ENCODE results near the gene TESK2.
"Not testable (repeated sequence)": the region's sequence is repeated elsewhere in the genome, so short reads cannot be mapped to it uniquely, and the experiment has no call there.

TESK2 gene

DNA sequence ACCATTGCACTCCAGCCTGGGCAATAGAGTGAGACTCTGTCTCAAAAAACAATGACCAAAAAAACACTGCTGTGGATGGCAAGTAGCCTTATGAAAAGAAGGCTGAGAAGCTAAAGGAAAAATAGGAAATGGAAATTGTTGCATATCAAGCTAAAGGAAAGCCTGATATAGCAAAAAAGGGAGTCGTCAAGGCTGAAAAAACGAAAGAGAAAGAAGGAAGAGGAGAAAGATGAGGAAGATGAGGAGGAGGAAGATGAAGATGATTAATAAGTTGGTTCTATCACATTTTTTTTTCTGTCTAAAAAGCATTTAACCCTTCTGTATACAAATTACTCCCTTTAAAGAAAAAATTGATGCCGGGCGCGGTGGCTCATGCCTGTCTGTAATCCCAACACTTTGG, 40.9 kb upstream of the TESK2 start:
- H2AFZ ChIP-seq (ENCODE audit: low read length), result no peak overlapping the region
- peaks cover 11% of the 10 kb centered on the region for H3K4me1 ChIP-seq (ENCODE audit: insufficient read depth, low read length, poor library complexity, severe bottlenecking)
- TF ChIP-seq CTCF (conservative IDR thresholded peaks at IDR 0.05; ENCODE audit: low read length), result no peak
- TF ChIP-seq EZH2phosphoT487 (IDR thresholded peaks at IDR 0.05; ENCODE audit: borderline replicate concordance), result no peak
- no peaks in the 10 kb centered on the region for H3K27me3 ChIP-seq (ENCODE audit: insufficient read depth, low read length, poor library complexity, severe bottlenecking)
- H3K9me3 ChIP-seq (ENCODE audit: insufficient read depth, low read depth, low read length), result no peaks in the 10 kb centered on the region
- H3K79me2 ChIP-seq (ENCODE audit: insufficient read depth, low read length), result no peaks in the 10 kb centered on the region
- H3K9me2 ChIP-seq (replicated peaks; ENCODE audit: low read depth, low read length), result no peaks in the 10 kb centered on the region
- no peaks in the 10 kb centered on the region for H3K36me3 ChIP-seq (ENCODE audit: insufficient read depth, low read length)
- H4K20me1 ChIP-seq (ENCODE audit: insufficient read depth, low read length, poor library complexity, severe bottlenecking), result no peaks in the 10 kb centered on the region
- H3K9ac ChIP-seq (ENCODE audit: low read depth, low read length, poor library complexity, severe bottlenecking), result no peak overlapping the region
- no peaks in the 10 kb centered on the region for H3F3A ChIP-seq (ENCODE audit: low read depth)
- H3K4me2 ChIP-seq (ENCODE audit: low read depth, low read length, poor library complexity, severe bottlenecking), result no peak overlapping the region
- H3K4me3 ChIP-seq (ENCODE audit: low read length, poor library complexity, severe bottlenecking), result no peak overlapping the region

DNA sequence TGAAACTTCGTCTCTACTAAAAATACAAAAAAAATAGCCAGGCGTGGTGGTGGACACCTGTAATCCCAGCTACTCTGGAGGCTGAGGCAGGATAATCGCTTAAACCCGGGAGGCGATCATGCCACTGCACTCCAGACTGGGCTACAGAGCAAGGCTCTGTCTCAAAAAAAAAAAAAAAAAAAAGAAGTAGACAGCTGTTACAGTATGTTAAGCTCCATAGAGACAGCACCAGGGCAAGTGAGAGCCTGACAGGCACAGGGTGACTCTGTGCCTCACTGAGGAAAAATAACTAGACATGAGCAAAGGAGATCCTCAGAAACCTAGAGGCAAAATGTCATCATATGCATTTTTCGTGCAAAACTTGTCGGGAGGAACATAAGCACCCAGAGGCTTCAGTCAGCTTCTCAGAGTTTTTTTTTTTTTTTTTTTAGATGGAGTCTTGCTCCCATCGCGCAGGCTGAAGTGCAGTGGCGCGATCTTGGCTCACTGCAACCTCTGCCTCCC, 39.7 kb upstream of the TESK2 start:
- Histone ChIP-seq H2AFZ (ENCODE audit: low read length) (no peak overlapping the region), H4K20me1 (ENCODE audit: insufficient read depth, low read length, poor library complexity, severe bottlenecking) (no peaks in the 10 kb centered on the region), H3K4me1 (ENCODE audit: insufficient read depth, low read length, poor library complexity, severe bottlenecking) (peaks cover under 1% of the 10 kb centered on the region), H3K27me3 (ENCODE audit: insufficient read depth, low read length, poor library complexity, severe bottlenecking) (no peaks in the 10 kb centered on the region), H3K36me3 (ENCODE audit: insufficient read depth, low read length) (no peaks in the 10 kb centered on the region), H3F3A (ENCODE audit: low read depth) (no peaks in the 10 kb centered on the region), H3K4me3 (ENCODE audit: low read length, poor library complexity, severe bottlenecking) (no peak overlapping the region), H3K9ac (ENCODE audit: low read depth, low read length, poor library complexity, severe bottlenecking) (no peak overlapping the region), H3K79me2 (ENCODE audit: insufficient read depth, low read length) (no peaks in the 10 kb centered on the region), H3K9me2 (replicated peaks; ENCODE audit: low read depth, low read length) (no peaks in the 10 kb centered on the region), H3K9me3 (ENCODE audit: insufficient read depth, low read depth, low read length) (no peaks in the 10 kb centered on the region), H3K4me2 (ENCODE audit: low read depth, low read length, poor library complexity, severe bottlenecking) (no peak overlapping the region)
- TF ChIP-seq EZH2phosphoT487 (IDR thresholded peaks at IDR 0.05; ENCODE audit: borderline replicate concordance), result no peak
- TF ChIP-seq CTCF (conservative IDR thresholded peaks at IDR 0.05; ENCODE audit: low read length), result no peak

DNA sequence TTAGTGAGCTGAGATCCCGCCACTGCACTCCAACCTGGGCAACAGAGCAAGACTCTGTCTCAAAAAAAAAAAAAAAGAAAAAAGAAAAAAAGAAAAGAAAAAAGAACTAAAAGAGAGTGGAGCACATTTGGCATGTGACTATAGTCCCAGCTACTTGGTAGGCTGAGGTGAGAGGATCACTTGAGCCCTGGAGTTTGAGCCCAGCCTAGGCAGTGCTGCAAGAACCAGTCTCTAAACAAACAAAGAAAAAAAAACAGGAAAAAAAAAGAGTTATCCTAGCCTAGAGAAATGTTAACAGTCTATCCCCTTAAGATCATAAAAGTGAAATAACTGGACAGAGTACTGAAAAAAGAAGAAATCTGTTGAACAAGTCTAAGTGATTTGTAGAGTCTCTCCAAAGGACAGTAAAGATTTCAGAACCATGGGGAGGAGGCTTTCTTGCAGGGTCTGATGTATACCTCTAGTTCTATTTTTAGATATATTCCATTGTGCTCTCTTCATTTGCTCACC, 35.2 kb upstream of the TESK2 start:
- H3F3A ChIP-seq (ENCODE audit: low read depth), result no peaks in the 10 kb centered on the region
- peaks cover 26% of the 10 kb centered on the region for H3K4me1 ChIP-seq (ENCODE audit: insufficient read depth, low read length, poor library complexity, severe bottlenecking)
- no peaks in the 10 kb centered on the region for H3K36me3 ChIP-seq (ENCODE audit: insufficient read depth, low read length)
- H3K27me3 ChIP-seq (ENCODE audit: insufficient read depth, low read length, poor library complexity, severe bottlenecking), result no peaks in the 10 kb centered on the region
- TF ChIP-seq EZH2phosphoT487 (IDR thresholded peaks at IDR 0.05; ENCODE audit: borderline replicate concordance) (no peak), CTCF (conservative IDR thresholded peaks at IDR 0.05; ENCODE audit: low read length) (no peak)
- H3K4me3 ChIP-seq (ENCODE audit: low read length, poor library complexity, severe bottlenecking), result no peak overlapping the region
- H3K79me2 ChIP-seq (ENCODE audit: insufficient read depth, low read length), result peaks cover 5% of the 10 kb centered on the region
- no peaks in the 10 kb centered on the region for H3K9me2 ChIP-seq (replicated peaks; ENCODE audit: low read depth, low read length)
- H3K9ac ChIP-seq (ENCODE audit: low read depth, low read length, poor library complexity, severe bottlenecking), result no peak overlapping the region
- H2AFZ ChIP-seq (ENCODE audit: low read length), result 0 out of 2 replicates have a peak overlapping the region, but pooled peaks have one; percentile 29
- no peaks in the 10 kb centered on the region for H3K9me3 ChIP-seq (ENCODE audit: insufficient read depth, low read depth, low read length)
- no peak overlapping the region for H3K4me2 ChIP-seq (ENCODE audit: low read depth, low read length, poor library complexity, severe bottlenecking)
- H4K20me1 ChIP-seq (ENCODE audit: insufficient read depth, low read length, poor library complexity, severe bottlenecking), result no peaks in the 10 kb centered on the region

DNA sequence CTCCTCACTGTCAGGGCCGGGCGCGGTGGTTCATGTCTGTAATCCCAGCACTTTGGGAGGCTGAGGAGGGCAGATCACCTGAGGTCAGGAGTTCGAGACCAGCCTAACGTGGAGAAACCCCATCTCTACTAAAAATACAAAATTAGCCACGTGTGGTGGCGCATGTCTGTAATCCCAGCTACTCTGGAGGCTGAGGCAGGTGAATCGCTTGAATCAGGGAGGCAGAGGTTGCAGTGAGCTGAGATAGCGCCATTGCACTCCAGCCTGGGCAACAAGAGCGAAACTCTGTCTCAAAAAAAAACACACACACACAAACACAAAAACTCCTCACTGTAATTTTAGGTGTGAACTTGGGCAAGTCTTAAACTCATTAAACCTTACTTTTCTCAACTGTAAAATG, 33.0 kb upstream of the TESK2 start:
- not testable (repeated sequence) for H3K27me3 ChIP-seq (ENCODE audit: insufficient read depth, low read length, poor library complexity, severe bottlenecking); H3K4me3 ChIP-seq (ENCODE audit: low read length, poor library complexity, severe bottlenecking); H3F3A ChIP-seq (ENCODE audit: low read depth); H3K4me2 ChIP-seq (ENCODE audit: low read depth, low read length, poor library complexity, severe bottlenecking); H3K36me3 ChIP-seq (ENCODE audit: insufficient read depth, low read length); H2AFZ ChIP-seq (ENCODE audit: low read length); H4K20me1 ChIP-seq (ENCODE audit: insufficient read depth, low read length, poor library complexity, severe bottlenecking); H3K9me2 ChIP-seq (replicated peaks; ENCODE audit: low read depth, low read length); H3K9me3 ChIP-seq (ENCODE audit: insufficient read depth, low read depth, low read length); H3K9ac ChIP-seq (ENCODE audit: low read depth, low read length, poor library complexity, severe bottlenecking)
- Histone ChIP-seq H3K79me2 (ENCODE audit: insufficient read depth, low read length) (peaks cover 27% of the 10 kb centered on the region), H3K4me1 (ENCODE audit: insufficient read depth, low read length, poor library complexity, severe bottlenecking) (peaks cover 37% of the 10 kb centered on the region)

GRCh38 chr1:45523516-45523915, 32.6 kb upstream of the TESK2 start:
- not testable (repeated sequence) for H3K9me2 ChIP-seq (replicated peaks; ENCODE audit: low read depth, low read length); H2AFZ ChIP-seq (ENCODE audit: low read length); H3K36me3 ChIP-seq (ENCODE audit: insufficient read depth, low read length); H3K4me3 ChIP-seq (ENCODE audit: low read length, poor library complexity, severe bottlenecking); H3K9me3 ChIP-seq (ENCODE audit: insufficient read depth, low read depth, low read length); H3K27me3 ChIP-seq (ENCODE audit: insufficient read depth, low read length, poor library complexity, severe bottlenecking); H3F3A ChIP-seq (ENCODE audit: low read depth)
- Histone ChIP-seq H3K79me2 (ENCODE audit: insufficient read depth, low read length) (peaks cover 31% of the 10 kb centered on the region), H3K9ac (ENCODE audit: low read depth, low read length, poor library complexity, severe bottlenecking) (peak overlapping the region; percentile 97), H3K4me2 (ENCODE audit: low read depth, low read length, poor library complexity, severe bottlenecking) (peak overlapping the region; percentile 35), H3K4me1 (ENCODE audit: insufficient read depth, low read length, poor library complexity, severe bottlenecking) (peaks cover 42% of the 10 kb centered on the region), H4K20me1 (ENCODE audit: insufficient read depth, low read length, poor library complexity, severe bottlenecking) (peaks cover 11% of the 10 kb centered on the region)
